ENCODE measurements around the gene AGO3.
"Not testable (repeated sequence)": the region's sequence is repeated elsewhere in the genome, so short reads cannot be mapped to it uniquely, and the experiment has no call there.

Gene AGO3

DNA sequence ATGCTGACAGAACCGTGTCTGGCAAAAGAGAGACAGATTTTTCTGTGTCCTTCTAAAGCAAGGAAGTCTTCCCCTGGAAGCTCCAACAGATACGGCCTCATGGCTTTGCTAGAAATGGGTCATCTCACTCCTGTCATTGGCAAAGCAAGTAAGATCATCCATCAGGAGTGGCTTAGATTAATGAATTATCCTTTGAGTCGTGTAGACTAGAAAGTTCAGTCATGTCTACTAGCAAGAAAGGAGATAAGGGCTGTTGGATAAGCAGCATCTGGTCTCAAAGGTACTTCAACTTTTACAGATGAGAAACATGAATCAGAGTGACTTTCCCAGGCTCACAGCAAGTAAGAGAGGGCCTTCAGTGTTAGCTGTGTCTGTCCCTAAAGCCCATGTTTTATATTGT is 3.4 kb upstream of the AGO3 start:
- DNase-seq: no peak

DNA sequence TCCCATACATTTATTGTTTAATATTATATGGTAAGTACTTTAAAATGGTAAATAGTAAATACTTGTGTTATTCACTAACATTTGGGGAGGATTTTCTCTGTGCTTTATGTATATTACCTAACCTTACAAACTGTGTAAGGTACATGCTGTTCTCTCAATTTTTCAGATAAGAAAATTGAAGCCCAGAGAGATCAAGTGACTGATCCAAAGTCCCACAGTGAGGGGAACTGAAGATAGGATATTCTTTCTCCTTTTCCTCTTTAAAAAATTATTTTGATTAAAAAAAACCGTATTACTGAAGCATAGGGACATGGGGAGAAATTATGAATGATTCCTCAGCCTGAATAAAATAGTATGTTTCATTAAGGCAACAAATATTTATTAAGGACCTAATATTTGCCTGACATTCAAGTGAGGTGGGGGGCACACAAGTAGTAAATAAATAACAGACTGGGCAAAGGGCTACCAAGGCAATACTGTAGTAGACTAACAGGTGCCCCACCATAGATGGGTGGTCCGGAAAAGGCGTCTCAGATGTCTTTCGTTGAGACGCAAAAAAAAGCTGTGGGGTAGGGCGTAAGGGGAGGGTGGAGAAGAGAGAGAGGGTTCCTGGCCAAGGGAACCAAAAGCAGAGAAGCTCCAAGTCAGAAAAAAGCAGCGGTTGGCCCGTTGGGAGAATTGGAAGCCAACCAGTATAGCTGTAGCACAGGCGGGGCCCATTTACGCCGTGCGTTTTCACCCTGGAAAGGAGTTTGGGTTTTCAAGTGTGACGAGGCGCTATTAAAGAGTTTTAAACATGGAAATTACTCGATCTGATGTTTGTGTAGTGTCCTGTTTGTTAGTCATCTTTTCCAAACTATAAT is 944 bp upstream of the AGO3 start:
- peak; percentile 61 for DNase-seq

DNA sequence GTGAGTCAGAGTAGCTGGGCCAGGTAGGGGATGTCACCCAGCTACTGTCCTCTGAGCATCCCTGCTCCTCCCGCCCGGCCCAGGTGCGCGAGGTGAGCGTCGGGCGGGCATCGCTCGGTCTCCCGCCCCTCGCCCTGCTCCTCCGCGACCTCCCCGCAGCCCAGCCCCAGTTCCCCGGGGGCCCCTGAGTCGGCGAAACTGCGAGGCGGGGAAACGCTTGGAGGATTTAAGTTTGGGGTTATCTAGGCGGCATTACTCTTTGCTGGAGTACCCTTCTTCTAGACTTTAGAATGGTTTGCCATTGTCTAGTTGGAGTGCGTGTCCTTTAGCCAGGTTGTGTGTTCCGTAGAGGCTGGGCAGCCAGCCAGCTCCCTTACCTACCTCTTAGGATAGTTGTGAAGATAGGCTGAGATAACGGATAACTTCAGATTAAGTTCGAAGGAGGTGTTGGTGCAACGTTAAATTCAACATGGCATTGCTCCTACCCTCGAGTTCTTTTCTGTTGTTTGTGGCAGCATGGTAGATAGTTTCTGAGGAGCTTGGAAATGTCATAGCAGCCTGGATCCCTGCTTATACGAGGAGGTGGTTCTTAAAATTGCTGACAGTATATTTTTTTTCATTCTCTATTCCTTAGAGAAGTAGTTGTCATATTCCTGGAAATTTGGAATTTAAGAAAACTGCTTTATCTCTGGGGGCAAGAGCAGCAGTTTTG is 697 bp downstream of the AGO3 start:
- DNase-seq: no peak

DNA sequence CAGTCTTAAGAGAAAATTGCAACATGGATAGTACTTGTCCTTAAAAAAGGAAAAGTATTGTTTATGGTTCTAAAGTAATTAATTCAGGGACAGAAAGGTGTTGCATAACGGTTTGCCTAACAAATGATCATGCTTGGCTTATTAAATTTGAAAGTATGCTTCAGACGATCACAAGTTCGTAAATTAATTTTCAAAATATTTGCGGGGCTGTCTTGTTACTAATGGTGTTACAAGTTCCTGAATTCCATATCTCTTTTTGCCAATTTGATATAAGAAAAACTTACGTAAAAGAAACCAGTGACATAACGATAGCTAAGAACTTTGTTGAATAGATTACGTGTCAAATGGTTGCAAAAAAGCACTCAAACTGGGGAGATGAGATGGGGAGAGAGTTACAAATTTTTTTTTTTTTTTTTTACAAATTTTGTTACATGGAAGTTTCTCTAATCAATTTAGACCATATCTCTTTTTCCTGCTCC is 1.3 kb downstream of the AGO3 start:
- no peak for DNase-seq

DNA sequence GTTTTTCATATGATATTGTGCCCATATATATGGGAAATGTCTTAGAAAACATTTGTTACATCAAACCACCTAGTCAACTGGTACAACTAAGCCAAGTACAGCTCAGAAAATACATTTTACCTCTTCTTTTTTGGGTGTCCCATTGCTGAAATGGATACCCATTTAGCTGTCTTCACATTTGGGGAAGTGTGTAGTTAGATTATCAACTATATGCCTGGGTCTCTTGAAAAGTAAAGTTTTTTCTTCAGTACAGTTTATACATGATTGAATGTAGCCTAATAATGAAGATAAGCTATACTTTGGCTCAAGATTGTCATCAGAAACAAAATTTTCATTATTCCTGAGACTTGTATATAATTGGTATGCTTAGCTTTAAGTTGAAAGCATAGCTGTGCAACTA is 2.0 kb downstream of the AGO3 start:
- no peak for DNase-seq

DNA sequence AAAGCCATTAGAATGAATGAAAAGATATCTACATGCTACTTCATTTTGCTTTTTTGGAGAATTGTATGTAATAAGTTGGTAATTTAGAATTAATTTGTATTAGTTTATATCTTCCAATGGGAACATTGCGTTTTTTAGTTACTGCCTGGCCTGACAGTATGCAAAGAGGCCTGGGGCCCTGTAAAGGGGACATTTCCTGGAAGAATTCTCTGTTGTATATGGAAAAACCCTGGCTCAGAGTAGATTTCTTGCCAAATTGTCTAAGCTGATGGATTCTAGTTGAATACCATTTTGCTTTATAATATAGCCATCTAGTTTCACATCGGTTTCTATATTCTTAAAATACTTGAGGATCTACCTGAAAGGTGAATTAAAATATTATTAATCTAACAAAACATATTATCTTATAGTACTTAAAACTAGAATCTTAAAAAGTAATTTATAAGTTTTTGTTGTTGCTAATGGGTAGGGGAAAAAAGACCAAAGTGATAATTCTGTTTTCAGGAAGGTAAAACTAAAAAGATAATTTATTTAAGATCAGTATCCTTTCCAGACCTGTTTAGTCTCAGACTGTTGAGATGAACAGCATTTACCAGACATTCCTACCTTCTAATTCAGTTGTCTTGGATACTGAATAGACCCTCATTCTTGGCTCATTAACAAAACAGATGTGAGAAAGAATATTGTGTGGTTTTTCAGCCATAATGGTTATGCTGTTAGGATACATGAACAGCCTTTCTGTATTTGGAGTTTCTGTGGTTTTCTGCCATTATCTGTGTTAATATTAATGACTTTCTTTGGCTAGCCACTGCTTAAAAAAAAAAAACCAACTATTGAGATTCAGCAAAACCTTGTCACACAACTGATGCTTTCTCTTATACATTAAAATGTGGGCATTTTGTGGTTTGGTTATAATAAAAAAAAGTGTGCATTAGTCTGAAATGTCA is 4.8 kb downstream of the AGO3 start:
- DNase-seq: no peak

DNA sequence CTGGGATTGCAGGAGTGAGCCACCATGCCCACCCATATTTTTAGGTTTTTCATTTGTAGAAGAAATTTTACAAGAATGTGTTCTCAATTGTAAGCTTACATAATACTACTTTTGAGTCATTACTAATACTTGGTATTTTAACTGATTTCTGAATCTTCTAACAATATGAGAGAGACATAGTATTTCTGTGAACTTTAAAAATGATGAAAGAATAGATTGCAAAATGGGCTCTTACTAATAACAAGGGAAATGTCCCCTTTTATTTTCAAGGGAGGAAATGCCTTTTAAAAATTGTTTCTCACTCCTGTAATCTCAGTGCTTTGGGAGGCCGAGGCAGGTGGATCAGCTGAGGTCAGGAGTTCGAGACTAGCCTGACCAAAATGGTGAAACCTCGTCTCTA is 5.9 kb downstream of the AGO3 start:
- no peak for DNase-seq

DNA sequence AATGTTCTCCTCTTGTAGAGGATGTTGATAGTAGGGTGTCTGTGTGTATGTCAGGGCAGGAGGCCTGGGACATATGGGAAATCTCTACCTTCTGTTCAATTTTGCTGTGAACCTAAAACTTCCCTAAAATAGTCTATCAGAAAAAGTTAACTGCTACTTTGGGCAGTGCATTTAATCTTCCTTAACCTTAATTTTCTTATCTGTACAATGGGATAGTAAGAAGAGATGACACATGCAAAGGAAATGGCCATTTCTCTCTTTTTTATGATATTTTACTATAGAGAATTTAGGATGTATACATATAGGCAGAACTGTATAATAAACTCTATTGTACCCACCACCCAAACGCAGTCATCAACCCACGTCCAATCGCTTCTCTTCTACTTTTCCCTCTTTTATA is 8.6 kb downstream of the AGO3 start:
- no peak for DNase-seq

DNA sequence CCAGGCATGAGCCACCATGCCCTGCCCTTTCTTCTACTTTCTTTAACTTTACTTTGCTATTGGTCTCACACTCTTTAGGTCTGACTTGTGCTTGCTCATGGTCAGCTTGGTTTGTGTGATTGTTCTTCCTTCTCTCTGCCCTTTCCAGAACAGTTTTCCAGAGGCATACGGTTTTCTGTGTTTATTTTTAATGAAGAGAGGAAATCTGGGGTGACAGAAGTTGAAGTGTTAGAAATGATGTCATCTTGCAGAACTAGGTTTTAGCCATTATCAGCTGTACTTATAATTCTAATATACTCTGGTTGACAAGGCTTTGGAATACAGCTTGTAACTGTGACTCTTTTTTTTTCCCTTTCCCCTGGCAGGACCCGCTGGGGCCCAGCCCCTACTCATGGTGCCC is 14.4 kb downstream of the AGO3 start:
- DNase-seq: no peak

DNA sequence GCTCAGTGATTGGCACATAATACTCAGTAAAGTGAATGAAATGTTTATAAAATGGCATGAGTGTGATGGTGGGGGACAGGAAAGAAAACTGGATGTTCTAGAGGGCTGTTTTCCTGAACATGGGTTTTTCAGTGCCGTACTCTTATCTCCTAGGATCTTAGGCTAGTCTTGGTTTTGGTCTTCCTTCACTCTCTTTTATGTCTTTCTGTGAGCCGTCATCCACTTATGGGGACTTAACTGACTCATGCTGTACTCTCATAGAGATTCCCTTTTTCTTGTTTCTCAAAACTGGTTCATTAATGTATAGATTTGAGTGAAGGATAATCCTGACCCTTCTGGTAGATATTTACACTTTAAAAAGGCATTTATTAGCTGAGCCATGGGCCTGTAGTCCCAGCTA is 16.6 kb downstream of the AGO3 start:
- DNase-seq: no peak

DNA sequence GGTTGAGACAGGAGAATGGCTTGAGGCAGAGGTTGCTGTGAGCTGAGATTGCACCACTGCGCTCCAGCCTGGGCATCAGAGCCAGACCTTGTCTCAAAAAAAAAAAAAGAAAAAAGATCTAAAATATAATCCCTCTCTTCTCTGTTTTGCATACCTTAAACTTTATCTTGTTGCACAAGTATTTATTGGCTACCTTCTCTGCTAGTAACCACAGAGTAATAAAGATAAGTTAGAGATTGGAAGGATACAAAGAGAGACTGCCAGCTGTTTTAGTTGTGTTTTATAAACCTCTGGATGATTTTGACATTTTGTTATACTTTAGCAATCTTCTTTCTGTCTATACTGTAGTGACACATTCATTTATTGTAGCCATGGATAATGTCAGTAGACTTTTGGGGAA is 27.7 kb downstream of the AGO3 start:
- no peak for DNase-seq

DNA sequence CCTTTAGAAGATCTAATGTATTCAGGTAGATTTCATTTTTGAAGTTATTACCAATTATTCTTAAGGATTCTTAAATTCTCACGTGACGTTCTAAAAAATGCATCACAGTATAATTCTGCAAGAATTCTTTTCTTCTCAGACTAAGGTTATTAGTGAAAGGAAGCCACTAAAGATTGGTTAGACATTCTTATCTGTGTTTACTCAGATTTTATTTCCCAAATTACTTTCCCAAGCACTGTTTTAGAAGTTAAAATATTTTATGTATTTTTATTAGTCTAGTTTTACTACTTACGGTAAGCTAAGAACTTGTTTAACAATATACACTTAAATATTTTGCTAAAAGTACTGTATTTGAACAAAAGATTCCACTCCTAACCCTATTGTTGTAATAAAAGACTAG is 28.4 kb downstream of the AGO3 start:
- no peak for DNase-seq

DNA sequence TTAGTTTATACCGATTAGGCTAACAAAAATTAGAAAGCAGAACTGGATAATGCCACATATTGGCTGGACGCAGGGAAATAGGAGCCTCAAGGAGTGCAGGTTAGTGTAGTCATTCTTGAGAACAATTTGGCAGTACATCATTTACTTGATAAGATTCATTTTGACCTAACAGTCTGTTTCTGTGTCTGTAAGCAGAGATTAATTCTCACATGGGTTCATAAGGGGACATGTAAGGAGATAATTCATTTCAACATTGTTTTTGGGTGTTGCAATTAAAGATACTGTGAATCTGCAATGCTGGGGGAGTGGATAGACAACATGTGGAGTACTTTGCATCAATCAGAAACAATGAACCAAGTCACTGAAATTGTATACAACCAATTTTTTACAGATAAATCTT is 32.0 kb downstream of the AGO3 start:
- DNase-seq: no peak

DNA sequence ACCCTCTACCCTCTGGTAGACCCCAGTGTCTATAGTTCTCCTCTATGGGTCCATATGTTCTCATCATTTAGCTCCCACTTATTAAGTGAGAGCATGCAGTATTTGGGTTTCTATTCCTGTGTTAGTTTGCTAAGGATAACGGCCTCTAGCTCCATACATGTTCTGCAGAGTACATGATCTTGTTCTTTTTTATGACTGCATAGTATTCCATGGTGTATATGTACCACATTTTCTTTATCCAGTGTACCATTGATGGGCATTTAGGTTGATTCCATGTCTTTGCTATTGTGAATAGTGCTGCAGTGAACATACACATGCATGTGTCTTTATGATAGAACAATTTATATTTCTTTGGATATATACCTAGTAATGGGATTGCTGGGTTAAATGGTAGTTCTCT is 33.4 kb downstream of the AGO3 start:
- not testable (repeated sequence) for DNase-seq

DNA sequence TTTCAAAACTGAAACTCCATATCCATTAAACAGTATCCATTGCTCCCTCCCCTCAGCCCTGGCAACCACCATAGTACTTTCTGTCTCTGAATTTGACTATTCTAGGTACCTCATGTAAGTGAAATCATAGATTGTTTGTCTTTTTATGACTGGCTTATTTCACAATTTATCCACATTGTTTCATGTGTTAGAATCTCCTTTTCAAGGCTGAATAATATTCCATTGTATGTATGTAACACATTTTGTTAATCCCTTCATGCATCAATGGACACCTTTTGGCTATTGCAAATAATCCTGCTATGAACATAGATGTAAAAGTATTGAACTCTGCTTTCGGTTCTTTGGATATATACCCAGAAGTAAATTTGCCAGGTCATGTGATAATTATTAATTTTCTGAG is 37.5 kb downstream of the AGO3 start:
- DNase-seq: no peak

DNA sequence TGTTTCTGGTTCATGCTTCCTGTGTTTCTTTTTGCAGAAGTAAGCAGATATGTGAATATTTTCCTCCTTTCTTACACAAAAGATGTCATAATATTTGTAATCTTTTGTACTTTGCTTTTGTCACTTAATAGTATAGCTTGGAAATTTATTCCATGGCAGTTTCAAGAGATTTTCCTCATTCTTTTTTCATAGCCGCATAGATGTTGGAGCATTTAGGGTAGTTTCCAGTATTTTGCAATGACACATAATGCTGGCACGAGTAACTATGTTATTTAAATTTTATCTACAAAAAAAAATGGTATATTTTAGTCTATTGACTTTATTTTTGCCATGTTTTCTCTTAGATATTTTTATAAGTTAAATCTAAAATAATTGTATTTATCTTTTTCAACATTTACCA is 40.7 kb downstream of the AGO3 start:
- no peak for DNase-seq

DNA sequence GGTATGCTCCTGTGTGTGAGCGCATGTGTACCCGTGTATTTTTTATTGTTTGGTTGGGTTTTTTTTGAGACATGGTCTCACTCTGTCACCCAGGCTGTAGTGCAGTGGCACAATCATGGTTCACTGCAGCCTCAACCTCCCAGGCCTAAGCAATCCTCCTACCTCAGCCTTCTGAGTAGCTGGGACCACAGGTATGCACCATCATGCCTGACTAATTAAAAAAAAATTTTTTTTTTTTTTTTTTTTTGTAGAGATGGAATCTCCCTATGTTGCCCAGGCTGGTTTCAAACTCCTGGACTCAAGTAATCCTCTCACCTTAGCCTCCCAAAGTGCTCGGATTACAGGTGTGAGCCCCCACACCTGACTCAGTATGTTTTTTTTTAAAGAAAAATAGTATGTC is 41.7 kb downstream of the AGO3 start:
- not testable (repeated sequence) for DNase-seq

DNA sequence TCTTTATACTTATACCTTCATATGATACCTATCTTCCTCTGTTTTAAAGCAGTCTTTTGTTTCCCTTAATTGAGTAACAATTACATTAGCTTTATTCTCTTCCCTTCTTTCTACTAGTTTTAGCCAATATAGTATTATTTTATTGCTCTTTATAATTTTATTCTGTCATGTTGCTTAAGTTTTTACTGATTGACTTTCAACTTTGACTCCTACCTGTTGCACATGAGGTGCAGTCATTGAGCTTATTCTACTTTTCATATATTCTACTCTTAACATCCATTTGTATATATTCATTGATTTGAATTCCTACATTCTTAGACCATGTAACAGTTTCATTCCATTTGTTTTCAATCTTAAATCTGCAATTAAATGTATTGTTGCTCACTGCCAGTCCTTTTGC is 49.2 kb downstream of the AGO3 start:
- DNase-seq: no peak

DNA sequence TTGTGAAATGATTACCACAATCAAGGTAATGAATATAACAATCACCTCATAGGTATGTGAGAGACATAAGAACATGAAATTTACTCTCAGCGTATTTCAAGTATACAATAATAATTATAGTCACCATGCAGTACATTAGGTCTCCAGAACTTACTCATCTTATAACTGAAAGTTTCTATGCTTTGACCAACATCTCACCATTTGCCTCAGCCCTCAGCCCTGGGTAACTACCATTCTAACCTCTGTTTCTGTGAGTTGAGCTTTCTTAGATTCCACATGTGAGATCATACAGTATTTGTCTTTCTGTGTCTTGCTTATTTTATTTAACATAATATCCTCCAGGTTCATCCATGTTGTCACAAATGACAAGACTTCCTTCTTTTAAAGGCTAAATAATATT is 57.3 kb downstream of the AGO3 start:
- DNase-seq: no peak

DNA sequence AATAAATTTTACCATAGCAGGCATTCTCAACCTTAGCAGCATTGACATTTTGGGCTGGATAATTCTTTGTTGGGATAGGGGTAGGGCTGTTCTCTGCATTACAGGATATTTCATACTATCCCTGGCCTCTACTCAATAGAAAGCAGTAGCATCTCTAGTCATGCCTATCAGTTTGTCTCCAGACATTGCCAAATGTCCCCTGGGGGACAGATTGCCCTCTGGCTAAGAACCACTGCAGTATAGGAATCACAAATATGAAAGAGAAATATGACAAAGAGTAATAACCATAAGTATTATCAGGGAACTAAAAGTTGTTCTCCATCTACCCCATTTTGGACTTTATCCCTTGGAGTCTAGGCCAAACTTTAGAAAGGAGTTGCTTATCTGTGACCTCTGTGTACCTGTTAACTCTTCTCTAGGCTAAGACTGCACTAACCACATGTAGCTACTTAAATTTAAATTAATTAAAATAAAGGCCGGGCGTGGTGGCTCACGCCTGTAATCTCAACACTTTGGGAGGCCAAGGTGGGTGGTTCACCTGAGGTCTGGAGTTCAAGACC is 76.1 kb downstream of the AGO3 start:
- DNase-seq: no peak

DNA sequence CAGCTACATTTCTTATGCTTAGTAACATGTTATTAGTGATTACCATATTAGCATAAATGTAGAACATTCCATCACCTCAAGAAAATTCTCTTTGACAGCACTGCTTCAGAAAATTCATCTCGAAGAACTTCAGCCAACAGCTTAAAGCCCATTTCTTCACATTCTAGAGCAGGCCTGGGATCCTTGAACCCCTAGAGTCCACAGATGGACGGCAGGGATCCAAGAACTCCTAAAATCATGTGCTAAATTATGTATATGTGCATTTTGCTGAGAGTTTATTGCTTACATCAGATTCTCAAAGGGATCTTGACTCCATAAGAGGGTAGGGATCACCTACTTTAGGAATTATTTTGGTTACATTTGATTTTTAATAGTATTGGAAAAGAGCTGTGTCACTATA is 76.8 kb downstream of the AGO3 start:
- no peak for DNase-seq

DNA sequence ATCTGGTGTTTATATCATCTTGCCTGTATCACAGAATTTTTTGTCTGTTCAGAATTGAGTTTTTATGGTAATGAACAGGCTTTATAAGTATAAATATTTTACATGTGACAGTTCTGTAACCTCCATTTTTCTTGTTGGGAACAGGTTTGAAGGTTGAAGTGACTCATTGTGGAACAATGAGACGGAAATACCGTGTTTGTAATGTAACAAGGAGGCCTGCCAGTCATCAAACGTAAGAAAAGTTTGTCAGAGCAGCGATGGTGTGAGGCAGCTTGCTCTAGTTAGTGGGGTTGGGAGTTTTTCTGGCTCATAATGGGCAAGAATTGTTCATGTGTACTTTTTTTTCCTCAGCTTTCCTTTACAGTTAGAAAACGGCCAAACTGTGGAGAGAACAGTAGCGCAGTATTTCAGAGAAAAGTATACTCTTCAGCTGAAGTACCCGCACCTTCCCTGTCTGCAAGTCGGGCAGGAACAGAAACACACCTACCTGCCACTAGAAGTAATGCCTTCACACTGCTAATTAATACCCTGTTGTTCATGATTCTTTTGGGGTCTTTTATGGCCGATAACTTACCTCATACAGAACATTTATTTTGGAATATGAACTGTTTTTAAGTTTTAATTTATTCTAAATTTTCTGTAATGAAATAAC is 77.8 kb downstream of the AGO3 start:
- DNase-seq: no peak

Data from KG1 (cell line).